Measurements from ENCODE around the gene PPM1B. TPM values are rescaled to one million over a fixed set of nuclear protein-coding genes. Genes with fewer than 3 reads are reported as not detected.

Gene PPM1B
- total RNA-seq, 4 donors from 2014 or later: 43.7 to 79.2 (median 57.3) TPM

DNA sequence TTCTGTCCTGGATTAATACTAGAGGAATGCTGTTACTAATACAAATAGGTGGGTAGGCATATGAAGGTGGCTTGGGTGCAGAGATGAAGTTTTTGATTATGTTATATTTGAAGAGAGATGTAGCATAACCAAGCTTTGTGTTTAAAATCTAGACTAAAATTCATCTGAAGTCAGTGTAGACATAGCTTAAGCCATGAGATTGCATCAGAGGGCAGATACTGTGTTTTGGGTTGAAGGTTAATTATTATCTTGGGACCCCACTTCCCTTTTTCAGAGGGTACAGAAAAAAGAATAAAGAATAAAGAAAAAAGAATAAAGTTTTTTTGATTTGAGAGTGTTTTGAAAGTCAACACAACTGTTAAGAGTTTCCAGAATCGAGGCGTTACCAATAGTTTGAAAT is 13.0 kb downstream of the PPM1B start:
- Histone ChIP-seq H3K27ac (no peak overlapping the region), H3K4me1 (no peaks in the 10 kb centered on the region), H3K9me3 (no peaks in the 10 kb centered on the region), H3K36me3 (no peaks in the 10 kb centered on the region), H3K27me3 (no peaks in the 10 kb centered on the region), H3K4me3 (no peak overlapping the region)
- TF ChIP-seq, protein P1, sequence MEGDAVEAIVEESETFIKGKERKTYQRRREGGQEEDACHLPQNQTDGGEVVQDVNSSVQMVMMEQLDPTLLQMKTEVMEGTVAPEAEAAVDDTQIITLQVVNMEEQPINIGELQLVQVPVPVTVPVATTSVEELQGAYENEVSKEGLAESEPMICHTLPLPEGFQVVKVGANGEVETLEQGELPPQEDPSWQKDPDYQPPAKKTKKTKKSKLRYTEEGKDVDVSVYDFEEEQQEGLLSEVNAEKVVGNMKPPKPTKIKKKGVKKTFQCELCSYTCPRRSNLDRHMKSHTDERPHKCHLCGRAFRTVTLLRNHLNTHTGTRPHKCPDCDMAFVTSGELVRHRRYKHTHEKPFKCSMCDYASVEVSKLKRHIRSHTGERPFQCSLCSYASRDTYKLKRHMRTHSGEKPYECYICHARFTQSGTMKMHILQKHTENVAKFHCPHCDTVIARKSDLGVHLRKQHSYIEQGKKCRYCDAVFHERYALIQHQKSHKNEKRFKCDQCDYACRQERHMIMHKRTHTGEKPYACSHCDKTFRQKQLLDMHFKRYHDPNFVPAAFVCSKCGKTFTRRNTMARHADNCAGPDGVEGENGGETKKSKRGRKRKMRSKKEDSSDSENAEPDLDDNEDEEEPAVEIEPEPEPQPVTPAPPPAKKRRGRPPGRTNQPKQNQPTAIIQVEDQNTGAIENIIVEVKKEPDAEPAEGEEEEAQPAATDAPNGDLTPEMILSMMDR (IDR thresholded peaks at IDR 0.05): no peak
- TF ChIP-seq POLR2A (IDR thresholded peaks at IDR 0.05): no peak
- no peak for DNase-seq

DNA sequence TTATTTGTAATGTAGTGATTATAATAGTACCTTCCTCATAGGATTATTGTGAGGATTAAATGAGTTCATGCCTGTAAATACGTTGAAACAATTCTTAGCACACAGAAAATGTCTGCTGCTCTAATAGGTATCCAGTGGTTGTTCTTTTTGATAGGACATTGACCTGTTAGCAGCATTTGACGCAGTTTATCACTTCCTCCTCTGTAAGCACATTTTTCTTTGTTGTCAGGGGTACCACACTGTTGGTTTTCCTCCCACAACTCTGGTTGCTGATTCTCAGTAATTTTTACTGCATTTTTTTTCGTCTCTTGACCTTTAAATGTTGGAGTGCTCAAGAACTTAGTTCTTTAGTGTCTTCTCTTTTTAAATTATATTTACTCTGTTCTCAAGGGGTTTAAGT is 15.4 kb downstream of the PPM1B start:
- H3K9me3 ChIP-seq: no peaks in the 10 kb centered on the region
- no peak overlapping the region for H3K27ac ChIP-seq
- TF ChIP-seq, protein P1 (IDR thresholded peaks at IDR 0.05): no peak
- no peak for TF ChIP-seq POLR2A (IDR thresholded peaks at IDR 0.05)
- no peaks in the 10 kb centered on the region for H3K36me3 ChIP-seq
- H3K27me3 ChIP-seq: no peaks in the 10 kb centered on the region
- H3K4me1 ChIP-seq: no peaks in the 10 kb centered on the region
- DNase-seq: no peak
- no peak overlapping the region for H3K4me3 ChIP-seq

DNA sequence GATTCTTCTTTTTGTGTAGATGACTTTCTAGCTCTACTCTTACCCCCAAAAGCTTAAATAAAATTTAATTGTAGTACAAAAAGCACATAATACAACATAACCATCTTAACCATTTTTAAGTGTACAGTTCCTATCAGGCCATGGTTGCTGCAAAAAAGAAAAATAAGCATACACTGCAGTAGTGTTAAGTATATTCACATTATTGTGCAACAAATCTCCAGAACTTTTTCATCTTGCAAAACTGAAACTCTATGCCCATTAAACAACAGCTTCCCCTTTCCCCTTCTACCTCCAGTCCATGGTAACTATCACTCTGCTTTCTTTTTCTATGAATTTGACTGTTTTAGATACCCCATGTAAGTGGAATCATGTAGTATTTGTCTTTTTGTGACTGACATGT is 18.1 kb downstream of the PPM1B start:
- H3K27me3 ChIP-seq: no peaks in the 10 kb centered on the region
- DNase-seq: no peak
- no peaks in the 10 kb centered on the region for H3K9me3 ChIP-seq
- H3K4me3 ChIP-seq: no peak overlapping the region
- TF ChIP-seq, protein P1 (IDR thresholded peaks at IDR 0.05): no peak
- no peak for TF ChIP-seq POLR2A (IDR thresholded peaks at IDR 0.05)
- no peaks in the 10 kb centered on the region for H3K4me1 ChIP-seq
- no peak overlapping the region for H3K27ac ChIP-seq
- no peaks in the 10 kb centered on the region for H3K36me3 ChIP-seq

DNA sequence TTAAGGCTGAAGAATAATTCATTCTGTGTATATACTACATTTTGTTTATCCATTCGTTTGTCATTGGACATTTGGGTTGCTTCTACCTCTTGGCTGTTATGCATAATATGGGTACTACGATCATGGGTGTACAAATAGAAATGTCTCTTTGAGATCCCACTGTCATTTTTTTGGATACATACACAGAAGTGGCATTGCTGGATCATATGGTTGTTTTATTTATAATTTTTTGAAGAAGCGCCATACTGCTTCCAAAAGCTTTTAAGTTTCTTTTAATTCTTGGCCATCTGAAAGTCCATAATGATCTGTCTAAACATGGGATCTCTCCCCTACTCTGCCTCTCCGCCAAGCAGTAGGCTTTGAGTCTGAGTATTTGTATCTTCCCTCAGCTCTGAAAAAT is 18.6 kb downstream of the PPM1B start:
- no peak for DNase-seq
- H3K4me1 ChIP-seq: no peaks in the 10 kb centered on the region
- H3K27ac ChIP-seq: no peak overlapping the region
- TF ChIP-seq, protein P1 (IDR thresholded peaks at IDR 0.05): no peak
- TF ChIP-seq POLR2A (IDR thresholded peaks at IDR 0.05): no peak
- H3K27me3 ChIP-seq: no peaks in the 10 kb centered on the region
- no peak overlapping the region for H3K4me3 ChIP-seq
- no peaks in the 10 kb centered on the region for H3K9me3 ChIP-seq
- H3K36me3 ChIP-seq: no peaks in the 10 kb centered on the region

DNA sequence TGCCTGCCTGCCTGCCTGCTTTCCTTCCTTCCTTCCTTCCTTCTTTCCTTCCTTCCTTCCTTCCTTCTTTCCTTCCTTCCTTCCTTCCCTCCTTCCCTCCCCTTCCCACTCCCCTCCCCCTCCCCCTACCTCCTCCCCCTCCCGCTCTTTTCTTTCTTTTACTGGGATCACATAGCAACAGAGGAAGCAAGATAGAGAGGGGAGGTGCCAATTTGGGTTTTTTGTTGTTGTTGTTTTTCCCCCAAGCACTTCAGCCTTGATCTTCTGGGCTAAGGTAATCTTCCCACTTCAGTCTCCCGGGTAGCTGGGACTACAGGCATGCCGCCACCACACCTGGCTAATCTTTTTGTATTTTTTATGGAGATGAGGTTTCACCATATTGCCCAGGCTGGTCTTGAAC is 20.0 kb downstream of the PPM1B start:
- H3K36me3 ChIP-seq: no peaks in the 10 kb centered on the region
- no peak overlapping the region for H3K27ac ChIP-seq
- TF ChIP-seq, protein P1 (IDR thresholded peaks at IDR 0.05): no peak
- TF ChIP-seq POLR2A (IDR thresholded peaks at IDR 0.05): no peak
- H3K4me3 ChIP-seq: no peak overlapping the region
- no peaks in the 10 kb centered on the region for H3K4me1 ChIP-seq
- H3K27me3 ChIP-seq: no peaks in the 10 kb centered on the region
- DNase-seq: no peak
- no peaks in the 10 kb centered on the region for H3K9me3 ChIP-seq

DNA sequence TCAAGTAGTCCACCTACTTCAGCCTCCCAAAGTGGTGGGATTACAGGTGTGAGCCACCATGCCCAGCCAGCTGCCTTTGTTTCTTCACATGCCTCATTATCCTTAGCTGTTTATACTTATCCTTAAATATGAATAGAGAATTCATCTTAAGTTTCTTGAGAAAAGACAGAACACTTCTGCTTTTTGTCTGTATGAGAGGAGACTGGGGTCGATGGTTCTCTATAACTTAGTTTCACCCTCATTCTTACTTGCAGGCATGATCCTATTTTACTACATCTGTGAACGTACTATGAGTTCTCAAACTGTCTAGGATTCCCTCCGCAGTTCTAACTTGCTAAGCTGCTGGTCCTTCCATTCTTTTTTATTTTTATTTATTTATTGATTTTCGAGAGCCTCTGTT is 20.4 kb downstream of the PPM1B start:
- no peak overlapping the region for H3K4me3 ChIP-seq
- no peaks in the 10 kb centered on the region for H3K36me3 ChIP-seq
- no peak for TF ChIP-seq POLR2A (IDR thresholded peaks at IDR 0.05)
- no peaks in the 10 kb centered on the region for H3K9me3 ChIP-seq
- H3K4me1 ChIP-seq: no peaks in the 10 kb centered on the region
- H3K27me3 ChIP-seq: no peaks in the 10 kb centered on the region
- no peak for DNase-seq
- no peak overlapping the region for H3K27ac ChIP-seq
